GM21786 (cell line): ENCODE measurements around the gene ARHGEF38.
A peak's percentile ranks its signal among the peaks of the same experiment; 100 is the strongest.
"Not testable (repeated sequence)": the region's sequence is repeated elsewhere in the genome, so short reads cannot be mapped to it uniquely, and the experiment has no call there.

ENCODE experiments used
- ATAC-seq: cut with Tn5 transposase; IDR thresholded peaks from one replicate; pipeline ENCODE4 v1.9.1; 2021; ENCODE audit not compliant: unreplicated experiment

Gene ARHGEF38

GRCh38 chr4:105645440-105645839, 93.0 kb downstream of the ARHGEF38 start:
- ATAC-seq: no peak

DNA sequence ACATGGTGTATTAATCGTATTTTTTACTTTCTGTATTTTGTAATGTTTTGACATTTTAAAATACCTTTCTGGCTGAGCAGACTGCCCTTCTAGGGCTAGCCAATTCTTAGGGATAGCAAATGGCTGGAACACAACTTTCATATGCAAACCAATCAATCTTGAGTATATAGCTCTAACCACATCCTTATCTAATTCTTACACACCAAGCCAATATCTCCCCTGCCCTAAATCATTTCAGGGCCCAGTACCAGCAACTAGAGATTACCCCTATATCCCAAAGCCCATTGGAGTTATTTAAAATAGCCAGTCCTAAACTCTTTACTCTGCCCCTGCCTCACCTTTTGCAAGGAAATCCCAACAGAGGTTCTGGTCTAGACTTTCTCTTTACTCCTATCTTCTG, 97.8 kb downstream of the ARHGEF38 start:
- ATAC-seq: no peak

- ATAC-seq: no peak
Measured at GRCh38 chr4:105651884-105652283, 99.5 kb downstream of the ARHGEF38 start.

GRCh38 chr4:105652286-105652888, 100.0 kb downstream of the ARHGEF38 start:
- no peak for ATAC-seq

GRCh38 chr4:105657117-105657765, 104.8 kb downstream of the ARHGEF38 start:
- ATAC-seq: no peak

DNA sequence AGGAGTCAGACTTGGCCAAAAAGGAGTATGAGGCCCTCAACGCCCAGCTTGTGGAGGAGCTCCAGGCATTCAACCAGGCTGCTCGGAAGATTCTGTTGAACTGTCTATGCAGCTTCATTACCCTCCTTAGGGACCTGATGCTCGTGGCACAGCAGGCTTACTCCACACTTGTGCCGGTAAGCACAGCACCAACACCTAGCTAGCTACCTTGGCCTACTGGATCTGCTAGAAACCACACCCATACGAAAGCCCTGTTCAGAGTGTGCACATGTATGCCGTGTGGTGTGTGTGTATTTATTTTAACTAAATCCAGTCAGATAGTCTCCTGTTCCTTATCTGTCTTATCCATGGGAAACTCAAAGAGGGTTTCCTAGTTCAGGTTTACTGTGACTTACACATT, 106.8 kb downstream of the ARHGEF38 start:
- ATAC-seq: no peak

DNA sequence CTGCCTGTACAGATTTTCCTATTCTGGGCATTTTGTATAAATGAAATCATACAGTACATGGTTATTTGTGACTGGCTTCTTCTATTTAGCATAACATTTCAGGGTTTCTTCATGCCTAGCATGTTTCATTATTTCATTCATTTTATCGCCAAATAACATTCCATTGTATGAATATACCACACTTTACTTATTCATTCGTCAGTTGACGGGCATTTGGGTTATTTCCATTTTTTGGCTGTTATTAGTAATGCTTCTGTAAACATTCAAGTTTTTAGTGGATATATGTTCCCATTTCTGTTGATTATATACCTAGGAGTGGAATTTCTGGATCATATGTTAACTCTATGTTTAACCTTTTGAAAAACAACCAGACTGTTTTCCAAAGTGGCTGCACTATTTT, 108.6 kb downstream of the ARHGEF38 start:
- no peak for ATAC-seq

- no peak for ATAC-seq
Measured at GRCh38 chr4:105662935-105663675, 110.7 kb downstream of the ARHGEF38 start.

GRCh38 chr4:105666693-105667092, 114.3 kb downstream of the ARHGEF38 start:
- peak; percentile 47 for ATAC-seq

DNA sequence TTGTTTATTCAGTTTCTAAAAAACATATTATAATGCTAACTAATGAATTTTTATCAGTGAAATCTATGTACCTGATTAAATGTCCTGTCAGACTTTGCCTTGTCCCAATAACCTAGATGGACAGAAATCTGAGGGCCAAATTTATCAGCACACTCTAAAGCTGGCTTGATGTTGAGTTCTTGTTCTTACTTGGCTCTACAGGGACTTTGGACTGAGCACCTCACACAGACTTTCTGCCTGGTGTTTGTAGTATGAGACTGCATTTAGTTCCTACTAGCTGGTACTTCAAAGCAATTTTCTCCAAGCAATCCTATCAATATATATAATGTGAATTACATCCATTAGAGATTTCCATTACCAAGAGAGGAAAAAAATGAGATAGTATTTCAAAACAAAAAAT, 118.3 kb downstream of the ARHGEF38 start:
- no peak for ATAC-seq

DNA sequence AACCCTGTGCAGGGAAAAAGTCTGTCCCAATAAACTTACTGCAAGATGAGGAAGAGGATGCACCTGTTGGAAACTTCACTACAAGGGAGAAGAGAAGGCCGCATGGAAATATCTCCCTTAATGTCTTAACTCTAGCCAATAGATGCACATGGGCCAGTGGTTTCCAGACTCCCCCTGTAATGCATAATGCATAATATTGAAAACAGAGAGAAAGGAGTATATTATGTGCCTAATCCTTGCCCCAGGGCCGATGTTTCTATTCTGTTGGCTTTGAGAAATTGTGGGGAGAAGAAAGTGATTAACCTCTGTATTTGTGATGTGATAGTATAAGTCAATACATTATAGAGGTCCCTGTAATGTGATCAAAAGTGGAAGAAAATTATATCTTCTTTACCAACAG, 118.9 kb downstream of the ARHGEF38 start:
- no peak for ATAC-seq

- ATAC-seq: no peak
Measured at GRCh38 chr4:105674011-105674410, 121.6 kb downstream of the ARHGEF38 start.

- ATAC-seq: no peak
Measured at GRCh38 chr4:105677709-105678108, 125.3 kb downstream of the ARHGEF38 start.

- ATAC-seq: no peak
Measured at GRCh38 chr4:105679186-105679585, 126.8 kb downstream of the ARHGEF38 start.

DNA sequence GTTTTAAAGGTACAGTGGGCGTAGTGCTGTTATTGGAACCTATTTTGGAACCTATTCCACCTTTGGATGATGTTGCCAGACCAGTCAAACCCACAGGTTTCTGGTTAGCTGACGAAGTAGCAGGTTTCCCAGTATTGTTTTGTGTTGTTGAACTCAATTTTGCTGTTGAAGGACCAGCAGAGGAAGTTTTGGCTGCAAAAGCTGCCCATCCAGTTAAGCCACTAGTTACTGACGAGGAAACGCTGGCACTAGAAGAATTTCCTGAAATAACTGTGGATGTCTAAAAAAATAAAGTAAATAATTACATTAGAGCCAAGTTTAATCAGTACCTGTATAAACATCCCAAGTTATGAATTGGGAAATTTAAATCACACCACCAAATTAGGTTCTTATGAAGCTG, 130.6 kb downstream of the ARHGEF38 start:
- ATAC-seq: no peak

DNA sequence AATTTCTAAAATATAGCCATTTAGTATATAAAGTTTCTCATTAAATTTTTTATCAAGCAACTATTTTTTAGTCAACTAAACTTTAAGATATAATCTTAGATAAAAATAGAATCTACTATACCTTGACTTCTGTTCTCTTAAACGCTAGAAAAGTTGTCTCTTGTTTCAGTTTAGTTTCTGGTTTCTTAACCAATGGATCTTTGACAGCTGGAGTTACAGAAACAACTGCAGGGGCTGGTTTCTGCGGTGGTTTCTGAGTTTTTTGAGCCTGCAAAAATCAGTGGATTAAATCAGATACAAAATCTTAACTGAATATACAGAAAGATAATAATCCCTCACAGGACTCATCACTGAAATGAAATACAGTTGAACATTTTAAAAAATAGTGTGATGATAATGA, 134.2 kb downstream of the ARHGEF38 start:
- ATAC-seq: no peak

DNA sequence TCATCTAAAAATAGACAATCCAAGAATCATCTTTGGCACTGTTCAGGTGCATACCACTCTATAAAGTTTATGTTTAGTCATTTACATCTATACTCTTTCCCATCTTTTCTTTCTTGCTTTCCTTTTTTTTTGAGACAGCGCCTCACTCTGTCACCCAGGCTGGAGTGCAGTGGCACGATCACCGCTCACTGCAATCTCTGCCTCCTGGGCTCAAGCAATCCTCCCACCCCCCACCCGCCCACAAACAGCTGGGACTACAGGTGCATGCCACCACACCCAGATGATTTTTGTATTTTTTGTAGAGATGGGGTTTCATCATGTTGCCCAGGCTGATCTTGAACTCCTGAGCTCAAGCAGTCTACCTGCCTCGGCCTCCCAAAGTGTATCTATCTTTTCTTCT, 142.4 kb downstream of the ARHGEF38 start:
- ATAC-seq: not testable (repeated sequence)

GRCh38 chr4:105695832-105696231, 143.4 kb downstream of the ARHGEF38 start:
- not testable (repeated sequence) for ATAC-seq

GRCh38 chr4:105698607-105699006, 146.2 kb downstream of the ARHGEF38 start:
- ATAC-seq: no peak

- ATAC-seq: no peak
Measured at GRCh38 chr4:105707782-105708180, 155.4 kb downstream of the ARHGEF38 start.

DNA sequence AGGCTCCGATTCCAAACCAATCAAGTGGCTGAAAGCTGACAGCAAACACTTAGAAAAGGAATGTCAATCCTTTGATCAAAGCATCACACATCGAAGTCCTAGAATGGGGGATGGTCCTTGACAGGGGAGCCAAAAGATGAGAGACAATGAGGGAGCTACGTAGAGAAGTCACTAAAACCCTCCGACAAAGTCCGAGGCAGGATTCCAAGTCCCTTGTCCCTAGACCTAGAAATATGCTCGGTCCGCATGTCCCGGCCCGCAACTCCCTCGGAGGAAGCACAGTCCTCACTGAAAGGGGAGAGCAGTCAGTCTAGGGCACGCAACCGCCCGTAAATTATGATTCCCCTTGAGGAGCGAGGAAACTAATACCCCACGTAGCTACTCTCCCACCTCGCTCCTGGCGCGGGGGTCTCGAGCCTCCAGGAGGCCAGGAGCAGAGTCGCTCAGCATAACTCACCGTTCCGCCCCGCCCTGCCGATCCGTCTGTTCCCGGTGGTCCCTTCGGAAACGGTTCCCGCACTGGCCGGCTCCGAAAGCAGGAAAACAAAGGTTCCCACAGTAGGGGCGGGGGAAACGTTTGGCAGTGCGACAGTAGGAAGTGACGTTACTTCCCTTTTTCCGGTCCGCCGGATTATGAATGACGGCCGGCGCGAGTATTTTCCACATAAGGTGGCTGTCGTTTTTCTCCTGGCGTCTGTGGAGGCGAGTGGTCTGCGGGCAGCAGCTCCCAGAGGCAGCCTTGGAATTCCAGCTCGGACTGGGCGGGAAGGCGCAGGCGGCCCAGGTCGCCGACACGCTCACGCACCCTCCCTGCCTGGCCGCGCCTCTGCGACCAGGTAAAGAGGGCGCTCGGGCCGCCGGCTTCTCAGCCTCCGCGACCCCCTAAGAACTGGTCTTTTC, 156.0 kb downstream of the ARHGEF38 start, which contains the start of the genes GSTCD and INTS12:
Gene GSTCD, plus strand, starts transcription at position 604 of the 900 bp plus-strand sequence. CDS start 8,830 bp downstream, outside the sequence.
Gene INTS12, minus strand, starts transcription at position 509 of the 900 bp plus-strand sequence. CDS start 8,684 bp downstream, outside the sequence.
- ATAC-seq: peak; percentile 75
